Immature natural killer cell (primary cell): ENCODE measurements around the gene UBA3. TPM values are rescaled to one million over a fixed set of nuclear protein-coding genes. Genes with fewer than 3 reads are reported as not detected.

ENCODE experiments used
- DNase-seq, 3 donors: peaks; one replicate each; pipeline ENCODE4 v3.0.0; 2022; ENCODE audit warnings: mixed read lengths in 1 of 3
- H3K27ac Mint-ChIP-seq, 6 donors: one replicate each; pipeline ENCODE4 v1.8.0; 2020; ENCODE audit warnings: mixed read lengths in 6 of 6, mild to moderate bottlenecking in 5 of 6, inconsistent platforms in 4 of 6, moderate library complexity in 3 of 6
- H3K27me3 Mint-ChIP-seq, 3 donors: one replicate each; pipeline ENCODE4 v1.8.0; 2020 to 2021; ENCODE audit warnings: low read depth in 3 of 3, mild to moderate bottlenecking in 3 of 3, mixed read lengths in 3 of 3, moderate library complexity in 3 of 3, inconsistent platforms in 1 of 3
- H3K36me3 Mint-ChIP-seq, 3 donors: one replicate each; pipeline ENCODE4 v1.8.0; 2020; ENCODE audit warnings: mixed read lengths in 3 of 3, inconsistent platforms in 2 of 3, mild to moderate bottlenecking in 2 of 3
- H3K4me1 Mint-ChIP-seq, 2 donors: one replicate each; pipeline ENCODE4 v1.8.0; 2020; ENCODE audit warnings: inconsistent platforms in 2 of 2, mild to moderate bottlenecking in 2 of 2, mixed read lengths in 2 of 2, moderate library complexity in 1 of 2
- H3K4me3 Mint-ChIP-seq, 5 donors: one replicate each; pipeline ENCODE4 v1.8.0; 2020; ENCODE audit warnings: mild to moderate bottlenecking in 5 of 5, mixed read lengths in 5 of 5, inconsistent platforms in 3 of 5, moderate library complexity in 3 of 5
- H3K9me3 Mint-ChIP-seq, 6 donors: one replicate each; pipeline ENCODE4 v1.8.0; 2020; ENCODE audit warnings: mild to moderate bottlenecking in 6 of 6, mixed read lengths in 6 of 6, inconsistent platforms in 4 of 6, moderate library complexity in 3 of 6
- polyA plus RNA-seq, 3 donors: library from polyadenylated mRNA; unstranded; fragments of 300-500 nt; fragmentation: Illumina TruSeq; gene quantifications; one replicate each; pipeline ENCODE4 v1.2.3, GENCODE V29; 2021

Gene UBA3
- polyA plus RNA-seq, 3 donors from 2014 or later = 45.3 to 110 (median 47.1) TPM

DNA sequence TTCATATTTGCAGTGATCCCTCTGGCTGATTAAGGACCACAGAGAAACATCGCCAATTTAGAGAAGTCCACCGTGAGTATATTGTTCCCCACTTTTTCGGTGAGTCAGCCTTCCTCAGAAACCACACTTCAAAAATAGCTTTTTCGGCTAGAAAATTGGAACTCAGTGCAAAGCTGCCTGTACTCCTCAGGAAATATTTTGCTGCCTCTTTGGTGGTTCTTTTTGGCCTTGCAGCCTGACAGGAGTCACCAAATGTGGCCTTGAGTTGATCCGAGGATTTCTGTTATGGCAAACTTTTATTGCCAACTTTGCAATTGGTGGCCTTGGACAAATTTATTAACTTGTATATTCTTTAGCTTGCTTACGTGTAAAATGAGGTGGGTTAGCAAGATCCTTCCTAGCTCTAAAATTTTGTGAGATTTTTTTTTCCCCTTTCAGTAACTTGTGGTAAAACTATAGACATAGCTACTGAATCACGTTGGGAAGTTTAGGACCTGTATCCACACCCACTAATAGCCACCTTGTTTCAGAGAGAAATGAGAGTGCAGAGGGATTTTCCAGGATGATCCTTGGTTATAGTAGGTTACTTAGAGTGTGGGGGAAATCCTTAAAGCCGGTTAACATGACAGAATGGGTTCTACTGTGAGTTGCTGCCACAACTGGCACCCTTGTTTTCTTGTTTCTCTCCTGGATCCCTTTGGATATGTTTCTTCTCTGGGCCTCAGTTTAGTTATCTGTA, 14.5 kb upstream of the UBA3 start:
- H3K4me1 Mint-ChIP-seq = peaks cover 87 to 92% of the 10 kb centered on the region in 2 donors
- peaks cover 0 to 2% (median 2%) of the 10 kb centered on the region in 3 donors for H3K27me3 Mint-ChIP-seq
- peaks cover 0 to 16% (median 0%) of the 10 kb centered on the region in 3 donors for H3K36me3 Mint-ChIP-seq
- no peaks in the 10 kb centered on the region for H3K9me3 Mint-ChIP-seq
- H3K27ac Mint-ChIP-seq = peak overlapping the region; percentile 89 to 97 (median 95)
- peak overlapping the region; percentile 40 to 83 (median 78) for H3K4me3 Mint-ChIP-seq
- DNase-seq = no peak

DNA sequence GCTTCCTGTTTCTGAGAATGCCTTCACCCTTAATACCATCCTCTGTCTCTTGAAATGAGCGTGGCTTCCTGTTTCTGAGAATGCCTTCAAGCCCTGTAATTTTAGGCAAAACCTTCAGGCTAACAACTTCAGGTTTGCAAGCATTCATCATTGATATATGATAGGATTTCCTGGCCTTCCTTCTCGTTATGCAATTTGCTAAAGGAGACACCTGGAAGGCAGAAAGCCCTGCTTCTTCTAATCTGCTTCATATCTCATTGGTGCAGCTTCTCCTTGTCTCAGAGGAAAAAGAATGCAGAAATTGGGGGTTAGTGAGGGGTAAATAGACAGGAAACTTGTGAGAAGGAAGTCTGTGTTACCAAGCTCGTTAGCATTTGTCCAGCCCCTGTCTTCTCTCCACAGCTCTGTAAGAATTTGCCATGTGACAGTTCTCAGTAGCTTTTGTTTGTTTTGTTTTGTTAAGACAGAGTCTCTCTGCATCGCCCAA, 11.9 kb upstream of the UBA3 start:
- H3K4me3 Mint-ChIP-seq = peak overlapping the region; percentile 73 to 85 (median 83)
- H3K27me3 Mint-ChIP-seq = peaks cover 0 to 2% (median 2%) of the 10 kb centered on the region in 3 donors
- H3K4me1 Mint-ChIP-seq = peaks cover 95 to 98% of the 10 kb centered on the region in 2 donors
- peaks cover 0 to 10% (median 0%) of the 10 kb centered on the region in 3 donors for H3K36me3 Mint-ChIP-seq
- peak overlapping the region; percentile 89 to 97 (median 95) for H3K27ac Mint-ChIP-seq
- peak; percentile 42 to 53 (median 47) for DNase-seq
- H3K9me3 Mint-ChIP-seq = no peaks in the 10 kb centered on the region

DNA sequence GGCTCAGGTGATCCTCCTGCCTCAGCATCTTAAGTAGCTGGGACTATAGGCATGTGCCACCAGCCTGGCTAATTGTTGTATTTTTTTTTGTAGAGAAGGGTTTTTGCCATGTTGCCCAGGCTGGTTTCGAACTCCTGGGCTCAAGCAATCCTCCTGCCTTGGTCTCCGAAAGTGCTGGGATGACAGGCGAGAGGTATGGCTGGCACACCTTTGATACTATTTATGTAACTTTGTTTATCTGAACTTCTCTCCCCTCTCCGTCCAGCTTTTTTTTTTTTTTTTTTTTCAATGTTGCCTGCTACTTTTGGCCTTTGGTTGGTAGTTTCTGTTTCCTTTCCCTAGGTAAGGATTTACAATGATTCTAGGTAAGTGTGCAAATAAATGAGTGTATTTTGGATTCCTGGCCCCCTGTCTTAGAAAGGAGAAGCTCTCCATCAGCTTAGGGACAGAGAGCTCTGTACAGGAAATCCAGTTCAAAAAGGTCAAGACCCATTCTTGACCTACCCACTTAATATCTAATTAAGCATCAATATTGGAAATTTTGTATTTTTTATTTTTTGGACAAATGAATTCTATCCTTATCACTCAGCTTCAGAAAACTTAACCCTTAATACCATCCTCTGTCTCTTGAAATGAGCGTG, 11.3 kb upstream of the UBA3 start:
- Mint-ChIP-seq H3K27me3 (peaks cover 0 to 2% (median 2%) of the 10 kb centered on the region in 3 donors), H3K4me1 (peaks cover 91 to 95% of the 10 kb centered on the region in 2 donors), H3K27ac (peak overlapping the region; percentile 89 to 97 (median 95)), H3K9me3 (no peaks in the 10 kb centered on the region), H3K4me3 (peak overlapping the region; percentile 73 to 85 (median 83)), H3K36me3 (peaks cover 0 to 10% (median 0%) of the 10 kb centered on the region in 3 donors)
- DNase-seq = no peak

DNA sequence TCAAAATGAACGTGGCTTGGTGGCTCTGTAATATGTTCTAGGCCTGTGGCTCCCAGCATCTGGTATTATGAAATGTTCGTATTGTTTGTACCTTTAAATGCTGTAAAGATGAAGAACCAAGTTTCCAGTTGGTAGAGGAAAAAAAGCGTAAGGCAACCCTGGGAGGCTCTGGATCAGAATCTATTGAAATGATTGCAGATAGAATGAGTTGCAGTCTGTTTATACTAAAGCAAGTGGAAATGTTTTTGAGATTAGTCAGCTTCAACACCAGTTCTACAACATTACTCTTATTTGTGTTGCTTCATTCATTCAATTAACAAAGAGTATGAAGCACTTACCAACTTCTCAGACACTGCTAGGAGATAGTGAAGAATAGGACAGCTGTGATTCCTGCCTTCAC, 9.9 kb upstream of the UBA3 start:
- Mint-ChIP-seq H3K4me1 (peaks cover 85 to 89% of the 10 kb centered on the region in 2 donors), H3K36me3 (peaks cover 0 to 10% (median 4%) of the 10 kb centered on the region in 3 donors), H3K27me3 (peaks cover 0 to 6% (median 2%) of the 10 kb centered on the region in 3 donors), H3K9me3 (no peaks in the 10 kb centered on the region), H3K27ac (peak overlapping the region; percentile 80 to 89 (median 86)), H3K4me3 (peak overlapping the region in 3 of 5 donors; percentile 8 to 60 (median 27))
- DNase-seq = no peak

DNA sequence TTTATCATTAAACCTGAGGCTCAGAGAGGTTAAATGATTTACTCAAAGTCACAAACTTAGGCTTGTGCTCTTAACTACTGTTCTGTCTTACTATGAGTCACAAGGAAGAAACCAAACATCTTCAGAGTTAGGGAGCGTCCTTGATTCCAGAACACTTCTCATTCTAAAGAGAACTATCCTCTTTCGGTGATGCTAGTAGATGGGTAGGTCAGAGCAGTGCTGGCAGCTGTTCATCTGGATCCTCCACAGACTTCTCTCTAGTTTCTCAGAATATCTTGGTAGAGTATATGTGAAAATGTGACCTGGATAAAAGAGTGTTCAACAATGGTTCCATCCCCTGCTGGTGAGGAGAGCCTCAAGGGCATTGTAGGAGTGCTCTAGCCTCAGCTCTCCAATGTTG, 7.9 kb upstream of the UBA3 start:
- no peaks in the 10 kb centered on the region for H3K9me3 Mint-ChIP-seq
- H3K27me3 Mint-ChIP-seq = peaks cover 0 to 6% (median 4%) of the 10 kb centered on the region in 3 donors
- no peak for DNase-seq
- H3K4me1 Mint-ChIP-seq = peaks cover 83 to 89% of the 10 kb centered on the region in 2 donors
- H3K4me3 Mint-ChIP-seq = peak overlapping the region; percentile 36 to 79 (median 58)
- peaks cover 0 to 10% (median 4%) of the 10 kb centered on the region in 3 donors for H3K36me3 Mint-ChIP-seq
- peak overlapping the region; percentile 12 to 89 (median 78) for H3K27ac Mint-ChIP-seq

DNA sequence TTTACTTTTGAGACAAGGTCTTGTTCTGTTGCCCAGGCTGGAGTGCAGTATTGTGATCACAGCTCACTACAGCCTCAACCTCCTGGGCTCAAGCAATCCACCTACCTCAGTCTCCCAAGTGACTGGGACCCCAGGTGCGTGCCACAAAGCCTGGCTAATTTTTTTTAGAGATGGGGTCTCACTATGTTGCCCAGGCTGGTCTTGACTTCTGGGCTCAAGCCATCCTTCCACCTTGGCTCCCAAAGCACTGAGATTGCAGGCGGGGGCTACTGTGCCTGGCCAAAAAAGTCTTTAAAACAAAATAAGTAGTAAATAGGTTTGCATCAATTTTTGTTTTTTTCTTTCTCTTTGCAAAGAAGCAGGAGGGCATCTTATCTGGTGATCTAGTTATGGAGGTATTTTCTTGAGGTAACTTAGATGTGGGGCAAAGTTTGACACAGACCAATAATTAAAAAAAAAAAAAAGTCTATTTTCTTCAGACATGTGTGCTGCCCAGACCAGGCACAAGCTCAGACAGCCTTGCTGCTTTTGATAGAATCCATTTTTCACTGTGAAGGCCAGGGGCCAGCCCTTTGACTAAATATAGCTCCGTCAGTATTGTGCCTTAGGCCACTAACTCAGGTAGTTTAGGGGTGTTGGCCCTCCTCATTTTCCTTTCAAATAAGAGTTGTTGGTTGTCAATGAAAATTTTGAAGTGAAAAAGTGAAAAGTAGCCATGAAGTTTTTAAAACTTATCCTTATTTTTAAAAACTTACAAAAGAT, 7.0 kb upstream of the UBA3 start:
- no peaks in the 10 kb centered on the region for H3K9me3 Mint-ChIP-seq
- peaks cover 0 to 5% (median 4%) of the 10 kb centered on the region in 3 donors for H3K27me3 Mint-ChIP-seq
- H3K27ac Mint-ChIP-seq = peak overlapping the region in 5 of 6 donors; percentile 43 to 89 (median 76)
- peaks cover 84 to 89% of the 10 kb centered on the region in 2 donors for H3K4me1 Mint-ChIP-seq
- DNase-seq = no peak
- peak overlapping the region; percentile 52 to 79 (median 66) for H3K4me3 Mint-ChIP-seq
- H3K36me3 Mint-ChIP-seq = peaks cover 0 to 10% (median 4%) of the 10 kb centered on the region in 3 donors

DNA sequence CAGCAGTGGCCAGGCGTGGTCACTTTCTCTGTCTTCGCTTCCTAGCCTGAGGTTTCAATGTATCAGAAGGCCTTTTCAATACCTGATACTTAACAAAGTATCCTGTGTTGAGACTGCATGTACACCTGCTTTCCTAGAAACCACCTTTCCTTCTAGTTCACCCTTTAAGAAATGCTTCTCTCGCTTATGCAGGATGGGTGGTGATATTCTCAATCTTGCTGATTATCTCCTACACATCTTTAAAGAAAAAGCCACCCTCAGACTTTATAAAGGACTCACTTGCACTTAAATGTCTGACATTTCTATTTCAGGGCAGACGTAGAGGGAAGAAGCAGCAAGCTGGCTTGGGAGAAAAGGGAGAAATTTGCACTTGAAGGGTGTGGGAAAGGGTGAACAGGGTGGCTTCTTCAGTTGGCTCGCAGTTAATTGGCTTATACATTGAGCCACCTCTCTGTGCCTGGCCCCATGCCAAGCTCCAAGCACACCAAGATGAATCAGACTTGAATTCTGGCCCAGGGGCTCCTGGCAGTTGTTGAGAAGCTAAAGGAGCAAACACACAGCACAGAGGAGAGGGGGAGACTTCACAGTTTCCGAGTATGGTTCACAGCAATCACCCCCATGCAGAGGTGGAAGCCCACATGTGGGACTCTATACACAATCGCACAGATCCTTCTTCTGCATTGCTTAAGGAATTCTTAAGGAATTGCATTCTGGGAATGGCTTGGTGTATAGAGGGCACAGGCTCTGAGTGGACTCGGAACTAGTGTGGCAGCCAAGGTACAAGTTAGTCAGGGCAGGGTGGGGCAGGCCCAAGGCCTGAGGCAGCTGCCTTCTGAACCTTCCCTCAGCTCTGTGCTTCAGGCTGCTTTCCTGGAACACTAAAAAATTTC, 5.9 kb upstream of the UBA3 start:
- Mint-ChIP-seq H3K9me3 (no peaks in the 10 kb centered on the region), H3K27me3 (peaks cover 0 to 4% (median 4%) of the 10 kb centered on the region in 3 donors), H3K27ac (peak overlapping the region; percentile 94 to 99 (median 95)), H3K36me3 (peaks cover 0 to 6% (median 4%) of the 10 kb centered on the region in 3 donors), H3K4me3 (peak overlapping the region; percentile 89 to 98 (median 96)), H3K4me1 (peaks cover 84 to 90% of the 10 kb centered on the region in 2 donors)
- peak in 2 of 3 donors; percentile 21 to 45 for DNase-seq

DNA sequence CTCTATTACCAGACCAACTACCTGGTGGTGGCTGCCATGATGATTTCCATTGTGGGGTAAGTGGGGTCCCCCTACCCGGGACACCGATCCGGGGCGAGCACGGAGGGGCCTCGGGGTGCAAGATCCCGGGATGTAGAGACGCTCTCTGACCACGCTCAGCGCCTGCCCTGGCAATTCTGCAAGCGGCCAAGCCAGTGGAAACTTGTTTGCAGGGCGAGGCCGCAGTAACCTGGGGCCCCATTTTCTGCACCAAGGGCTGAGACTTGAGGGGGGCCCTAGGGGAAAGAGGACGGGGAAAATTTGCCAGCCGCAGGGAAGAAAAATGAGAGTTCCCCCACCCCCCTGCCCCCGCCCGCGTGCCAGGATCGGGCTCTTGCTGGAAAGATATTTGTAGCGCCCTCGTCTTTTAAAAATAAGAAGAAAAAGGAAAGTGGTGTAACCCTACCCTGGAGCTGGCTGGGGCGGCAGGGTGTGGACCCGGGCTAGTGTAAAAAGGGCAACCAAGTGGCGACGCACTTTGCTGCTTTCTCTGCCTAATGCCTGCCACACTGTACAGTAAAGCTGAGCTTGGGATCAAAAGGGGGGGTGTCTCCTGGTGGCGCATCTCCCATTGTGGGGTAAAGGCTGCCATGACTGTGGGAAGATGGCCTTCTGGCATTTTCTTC, 5.1 kb upstream of the UBA3 start:
- Mint-ChIP-seq H3K27ac (peak overlapping the region; percentile 94 to 99 (median 95)), H3K4me1 (peaks cover 85 to 90% of the 10 kb centered on the region in 2 donors), H3K36me3 (peaks cover 0 to 6% (median 4%) of the 10 kb centered on the region in 3 donors), H3K27me3 (peaks cover 0 to 4% (median 4%) of the 10 kb centered on the region in 3 donors), H3K9me3 (no peaks in the 10 kb centered on the region), H3K4me3 (peak overlapping the region; percentile 89 to 98 (median 96))
- peak in 1 of 3 donors; percentile 31 for DNase-seq

DNA sequence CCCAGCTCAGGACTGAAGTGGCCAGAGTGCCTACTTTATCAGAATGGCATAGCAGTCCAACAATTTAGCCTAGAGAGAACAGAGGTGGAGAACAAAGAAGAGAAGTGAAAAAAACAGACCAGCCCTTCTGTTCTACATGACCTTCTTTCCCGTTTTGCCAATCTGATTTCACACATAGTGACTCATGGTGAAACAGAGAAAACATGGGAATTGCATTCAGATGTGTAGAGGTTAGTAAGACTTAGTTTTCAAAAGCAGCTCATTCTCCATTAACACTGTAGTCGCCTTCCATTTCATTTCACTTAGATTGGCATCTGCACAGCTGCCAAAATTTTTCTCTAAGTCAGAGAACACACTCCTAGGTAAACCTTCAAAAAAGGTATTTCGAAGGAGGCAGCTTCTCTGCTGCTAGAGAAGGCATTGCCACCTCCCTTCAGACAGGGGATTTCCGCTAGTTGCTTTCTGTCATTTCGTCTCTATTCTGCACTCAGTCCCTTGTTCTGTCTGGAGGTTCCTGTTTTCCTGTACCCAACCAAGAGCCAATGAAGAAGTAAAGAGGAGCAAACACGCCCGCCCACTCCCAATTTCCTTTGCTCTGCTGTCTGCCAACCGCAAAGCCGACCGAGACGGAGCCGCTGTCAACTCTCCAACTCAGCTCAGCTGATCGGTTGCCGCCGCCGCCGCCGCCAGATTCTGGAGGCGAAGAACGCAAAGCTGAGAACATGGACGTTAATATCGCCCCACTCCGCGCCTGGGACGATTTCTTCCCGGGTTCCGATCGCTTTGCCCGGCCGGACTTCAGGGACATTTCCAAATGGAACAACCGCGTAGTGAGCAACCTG, 4.4 kb upstream of the UBA3 start, which contains the start of gene ARL6IP5:
ARL6IP5 (plus strand) TSS at position 612 of the 842 bp plus-strand sequence; CDS start at position 723, 111 bp downstream.
- H3K36me3 Mint-ChIP-seq = peaks cover 0 to 4% (median under 1%) of the 10 kb centered on the region in 3 donors
- H3K27ac Mint-ChIP-seq = peak within 1 kb of the TSS; percentile 94 to 99 (median 95)
- peak; percentile 82 to 84 (median 83) for DNase-seq
- H3K27me3 Mint-ChIP-seq = peaks cover 0 to 4% (median 4%) of the 10 kb centered on the region in 3 donors
- H3K9me3 Mint-ChIP-seq = no peaks in the 10 kb centered on the region
- peaks cover 80 to 86% of the 10 kb centered on the region in 2 donors for H3K4me1 Mint-ChIP-seq
- H3K4me3 Mint-ChIP-seq = peak within 1 kb of the TSS; percentile 89 to 98 (median 96)

DNA sequence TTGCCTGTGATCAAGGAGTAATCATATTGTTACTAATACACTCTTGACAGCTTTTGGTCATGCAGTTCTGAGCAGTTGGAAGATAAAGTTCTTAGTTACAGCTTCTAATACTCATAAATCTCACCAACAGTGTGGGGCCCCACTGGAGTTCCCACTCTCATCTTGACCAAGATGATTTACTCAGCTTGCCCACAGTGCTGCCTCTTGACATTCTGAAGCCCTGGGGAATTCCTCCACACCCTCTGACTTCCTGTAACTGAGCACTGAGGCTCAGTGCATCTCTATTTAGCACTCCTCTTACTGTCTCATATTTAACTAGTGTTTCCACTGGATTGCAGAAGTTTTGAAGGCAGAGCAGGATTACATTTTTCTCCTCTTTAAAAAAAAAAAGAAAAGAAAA, 2.6 kb upstream of the UBA3 start:
- Mint-ChIP-seq H3K9me3 (no peaks in the 10 kb centered on the region), H3K27ac (peak overlapping the region; percentile 94 to 99 (median 96)), H3K27me3 (peaks cover 0 to 4% (median 4%) of the 10 kb centered on the region in 3 donors), H3K4me3 (peak overlapping the region; percentile 73 to 98 (median 96)), H3K4me1 (peaks cover 78 to 86% of the 10 kb centered on the region in 2 donors), H3K36me3 (peaks cover 0 to 4% (median 0%) of the 10 kb centered on the region in 3 donors)
- peak; percentile 58 to 70 (median 59) for DNase-seq

DNA sequence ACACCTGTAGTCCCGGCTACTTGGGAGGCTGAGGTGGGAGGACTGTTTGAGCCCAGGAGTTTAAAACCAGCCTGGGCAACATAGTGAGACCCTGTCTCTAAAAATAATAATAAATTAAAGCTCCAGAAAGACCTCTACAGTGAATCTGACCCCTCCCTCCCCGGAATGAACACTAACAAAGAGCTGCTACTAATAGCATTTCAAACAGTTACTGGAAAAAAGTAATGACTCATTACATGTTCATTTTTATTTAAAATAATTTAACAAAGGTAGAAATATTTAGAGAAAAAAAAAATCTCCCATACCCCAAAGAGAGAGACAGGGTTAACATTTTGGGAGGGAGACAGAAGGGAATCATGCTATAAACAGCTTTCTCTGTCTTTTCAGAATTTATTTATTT, 2.2 kb upstream of the UBA3 start:
- no peak for DNase-seq
- peak overlapping the region; percentile 73 to 98 (median 96) for H3K4me3 Mint-ChIP-seq
- peaks cover 77 to 86% of the 10 kb centered on the region in 2 donors for H3K4me1 Mint-ChIP-seq
- H3K36me3 Mint-ChIP-seq = peaks cover 0 to 4% (median 0%) of the 10 kb centered on the region in 3 donors
- H3K27me3 Mint-ChIP-seq = peaks cover 0 to 4% (median 4%) of the 10 kb centered on the region in 3 donors
- no peaks in the 10 kb centered on the region for H3K9me3 Mint-ChIP-seq
- peak overlapping the region; percentile 94 to 99 (median 96) for H3K27ac Mint-ChIP-seq
